Esophagus muscularis mucosa (tissue), 4 donors: ENCODE measurements around the gene ZNF280A. TPM values are rescaled to one million over a fixed set of nuclear protein-coding genes. Genes with fewer than 3 reads are reported as not detected.
"Not testable (repeated sequence)": the region's sequence is repeated elsewhere in the genome, so short reads cannot be mapped to it uniquely, and the experiment has no call there.

Experiments used
- DNase-seq: peaks from one replicate; pipeline ENCODE4 v3.0.0-alpha.2; 2017; ENCODE audit errors: extremely low spot score
- H3K27ac ChIP-seq, 4 donors: fragments of 200-600 bp; sonication (generic); replicated peaks in 1 of 4; 1 replicate in 3 of 4; 2 replicates in 1 of 4; pipeline ENCODE4 v1.5.1; 2016 to 2019; ENCODE audit warnings: mild to moderate bottlenecking in 1 of 4
- H3K27me3 ChIP-seq, 4 donors: fragments of 200-600 bp; sonication (generic); one replicate each; pipeline versions ENCODE4 v1.5.1 to v1.6.0; 2016 to 2019
- H3K36me3 ChIP-seq, 4 donors: fragments of 200-600 bp; sonication (generic); one replicate each; pipeline ENCODE4 v1.5.1; 2016 to 2019
- H3K4me1 ChIP-seq, 4 donors: fragments of 200-600 bp; sonication (generic); one replicate each; pipeline ENCODE4 v1.5.1; 2016 to 2019
- H3K4me3 ChIP-seq, 4 donors: fragments of 200-600 bp; sonication (generic); 1 replicate in 2 of 4; 2 replicates in 2 of 4; pipeline ENCODE4 v1.5.1; 2016 to 2019; ENCODE audit warnings: mild to moderate bottlenecking in 4 of 4, moderate library complexity in 1 of 4
- H3K9me3 ChIP-seq, 4 donors: fragments of 200-600 bp; sonication (generic); 1 replicate in 3 of 4; 2 replicates in 1 of 4; pipeline ENCODE4 v1.5.1; 2016 to 2019
- CTCF ChIP-seq, 3 experiments: fragments of 200-600 bp in 2 of 3; fragments of 450-650 bp in 1 of 3; sonication (generic) in 2 of 3; IDR thresholded peaks; one replicate each; pipeline ENCODE4 v1.5.1; 2017 to 2019; ENCODE audit warnings: antibody characterized with exemption in 3 of 3, mild to moderate bottlenecking in 2 of 3, moderate library complexity in 1 of 3
- EP300 ChIP-seq: sonication (generic); formaldehyde crosslinking; IDR thresholded peaks from one replicate; pipeline ENCODE4 v1.6.1; 2017; ENCODE audit warnings: antibody characterized with exemption
- POLR2A ChIP-seq: fragments of 450-650 bp; IDR thresholded peaks from one replicate; pipeline ENCODE4 v1.6.1; 2017; ENCODE audit warnings: antibody characterized with exemption, moderate library complexity, mild to moderate bottlenecking, low read depth
- POLR2AphosphoS5 ChIP-seq, 2 donors: sonication (generic); formaldehyde crosslinking; IDR thresholded peaks; one replicate each; pipeline ENCODE4 v1.6.1; 2017; ENCODE audit warnings: antibody characterized with exemption in 2 of 2
- WGBS: methylation state at CpG from one replicate; pipeline ENCODE4 v1.1.5; 2018; 5-methylcytosine and 5-hydroxymethylcytosine counted together
- intact Hi-C: fragments of 100-400 bp; cut with DNase I; formaldehyde crosslinking; loops from one replicate; pipeline ENCODE4 v1.15.1; 2023
- total RNA-seq, 4 donors: library from RNA; depleted of rRNA; stranded (reverse); fragments of >200 nt; gene quantifications; one replicate each; pipeline versions ENCODE4 v1.1.0 to v1.2.1, GENCODE V29; 2016

The ZNF280A gene
- total RNA-seq, 4 donors from 2014 or later = not detected

GRCh38 chr22:22516992-22517391 lies 3.1 kb downstream of the ZNF280A start:
- TF ChIP-seq CTCF (IDR thresholded peaks at IDR 0.05) (no peak), POLR2A (no peak), EP300 (no peak), POLR2AphosphoS5 (IDR thresholded peaks at IDR 0.05) (no peak)
- Histone ChIP-seq H3K4me1 (no peaks in the 10 kb centered on the region), H3K9me3 (no peaks in the 10 kb centered on the region), H3K36me3 (no peaks in the 10 kb centered on the region), H3K27me3 (peaks cover 0 to 60% (median 0%) of the 10 kb centered on the region in 4 donors), H3K4me3 (no peak overlapping the region), H3K27ac (no peak overlapping the region)
- intact Hi-C loops = no loop called here
- DNase-seq = no peak
- WGBS = 65% methylated on average over 4 of the region's 4 CpGs

- Histone ChIP-seq H3K27ac (no peak overlapping the region), H3K27me3 (peaks cover 0 to 54% (median 0%) of the 10 kb centered on the region in 4 donors), H3K4me1 (no peaks in the 10 kb centered on the region), H3K9me3 (no peaks in the 10 kb centered on the region), H3K4me3 (no peak overlapping the region), H3K36me3 (no peaks in the 10 kb centered on the region)
- no peak for DNase-seq
- no peak for TF ChIP-seq CTCF (IDR thresholded peaks at IDR 0.05)
- TF ChIP-seq EP300 = no peak
- TF ChIP-seq POLR2A = no peak
- no peak for TF ChIP-seq POLR2AphosphoS5 (IDR thresholded peaks at IDR 0.05)
- intact Hi-C loops = no loop called here
Measured at GRCh38 chr22:22515890-22516289, 4.2 kb downstream of the ZNF280A start.

GRCh38 chr22:22514431-22514830 lies 5.6 kb downstream of the ZNF280A start:
- intact Hi-C loops = not testable (repeated sequence)

GRCh38 chr22:22513619-22514018 lies 6.5 kb downstream of the ZNF280A start:
- no peak for DNase-seq
- WGBS = 95% methylated on average over 2 of the region's 2 CpGs
- Histone ChIP-seq H3K4me3 (no peak overlapping the region), H3K36me3 (no peaks in the 10 kb centered on the region), H3K4me1 (peaks cover 0 to 5% (median 1%) of the 10 kb centered on the region in 4 donors), H3K9me3 (peaks cover 0 to 14% (median 12%) of the 10 kb centered on the region in 4 donors), H3K27me3 (peaks cover 0 to 45% (median 0%) of the 10 kb centered on the region in 4 donors), H3K27ac (no peak overlapping the region)
- intact Hi-C loops = no loop called here
- no peak for TF ChIP-seq EP300
- no peak for TF ChIP-seq CTCF (IDR thresholded peaks at IDR 0.05)
- TF ChIP-seq POLR2AphosphoS5 (IDR thresholded peaks at IDR 0.05) = no peak
- TF ChIP-seq POLR2A = no peak

More at GRCh38 chr22:22514431-22514830, 5.6 kb downstream of the ZNF280A start:
- H3K4me3 ChIP-seq, DNase-seq, H3K4me1 ChIP-seq, H3K36me3 ChIP-seq, H3K27ac ChIP-seq, H3K9me3 ChIP-seq: not testable (repeated sequence)
- peaks cover 0 to 46% (median 0%) of the 10 kb centered on the region in 4 donors for H3K27me3 ChIP-seq
- WGBS = 55% methylated on average over 8 of the region's 8 CpGs

- no peaks in the 10 kb centered on the region for H3K36me3 ChIP-seq
- H3K4me3 ChIP-seq = no peak overlapping the region
- no peak overlapping the region for H3K27ac ChIP-seq
- intact Hi-C loops = no loop called here
- peaks cover 0 to 14% (median 12%) of the 10 kb centered on the region in 4 donors for H3K9me3 ChIP-seq
- TF ChIP-seq CTCF (IDR thresholded peaks at IDR 0.05) = no peak
- TF ChIP-seq POLR2AphosphoS5 (IDR thresholded peaks at IDR 0.05) = no peak
- TF ChIP-seq POLR2A = no peak
- 62% methylated on average over 5 of the region's 5 CpGs for WGBS
- no peak for DNase-seq
- H3K27me3 ChIP-seq = peaks cover 0 to 50% (median 0%) of the 10 kb centered on the region in 4 donors
- H3K4me1 ChIP-seq = peaks cover 3 to 11% (median 7%) of the 10 kb centered on the region in 4 donors
Measured at GRCh38 chr22:22512951-22513350, 7.1 kb downstream of the ZNF280A start.

- not testable (repeated sequence) for H3K4me3 ChIP-seq
- WGBS = 95% methylated on average over 7 of the region's 7 CpGs
- peaks cover 5 to 17% (median 10%) of the 10 kb centered on the region in 4 donors for H3K4me1 ChIP-seq
Measured at GRCh38 chr22:22510833-22511232, 9.2 kb downstream of the ZNF280A start.

GRCh38 chr22:22509912-22510311 lies 10.2 kb downstream of the ZNF280A start:
- H3K27ac ChIP-seq, intact Hi-C loops, H3K36me3 ChIP-seq, DNase-seq, H3K4me3 ChIP-seq: not testable (repeated sequence)
- Histone ChIP-seq H3K4me1 (peaks cover 5 to 17% (median 10%) of the 10 kb centered on the region in 4 donors), H3K9me3 (peaks cover 0 to 14% (median 12%) of the 10 kb centered on the region in 4 donors), H3K27me3 (peaks cover 0 to 35% (median 0%) of the 10 kb centered on the region in 4 donors)
- WGBS = 94% methylated on average over 6 of the region's 6 CpGs

More at GRCh38 chr22:22510833-22511232, 9.2 kb downstream of the ZNF280A start:
- H3K27ac ChIP-seq, H3K36me3 ChIP-seq, DNase-seq, intact Hi-C loops: not testable (repeated sequence)
- peaks cover 0 to 36% (median 0%) of the 10 kb centered on the region in 4 donors for H3K27me3 ChIP-seq
- peaks cover 0 to 14% (median 12%) of the 10 kb centered on the region in 4 donors for H3K9me3 ChIP-seq
